ENCODE results near the gene OLA1.

Gene OLA1

DNA sequence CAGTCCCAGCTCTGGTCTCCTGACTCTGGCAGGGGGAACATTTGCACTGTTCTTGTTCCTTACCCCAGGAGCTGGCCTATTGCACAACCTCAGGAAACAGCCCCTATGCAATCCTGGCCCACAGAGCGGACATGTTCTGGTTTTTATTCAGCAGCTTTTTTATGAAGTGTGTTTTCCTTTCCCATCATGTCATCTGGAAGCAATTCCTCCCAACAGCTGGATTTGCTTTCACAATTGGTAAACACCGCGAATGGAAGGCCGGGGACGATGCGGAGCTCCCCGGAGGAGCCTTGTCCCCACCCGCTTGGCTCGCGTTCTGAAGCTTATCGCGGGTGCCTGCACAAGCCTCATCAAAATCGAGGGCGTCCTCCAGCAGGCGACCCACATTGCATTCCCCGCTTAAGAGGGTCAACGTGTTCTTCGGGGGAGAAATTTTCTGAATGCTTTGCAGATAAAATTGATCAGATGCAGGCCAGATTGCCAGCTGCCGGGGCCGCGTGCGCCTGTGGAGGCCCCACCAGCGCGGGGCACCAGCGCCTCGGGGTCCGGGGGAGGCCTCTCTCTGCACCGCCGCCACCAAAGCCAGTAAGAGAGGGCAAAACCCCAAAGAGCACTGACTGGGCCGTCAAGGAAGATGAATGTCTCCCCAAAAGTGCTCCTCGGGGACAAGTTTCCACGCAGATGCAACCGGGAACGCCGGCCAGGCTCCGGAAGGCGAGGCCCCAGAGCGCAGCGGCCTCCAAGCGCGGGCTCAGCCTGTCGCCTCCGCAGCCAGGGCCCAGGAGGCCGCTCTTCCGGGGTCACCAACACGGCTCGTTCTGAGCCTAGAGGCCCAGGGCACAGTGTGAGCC, 222.8 kb downstream of the OLA1 start:
- H3K9me3 ChIP-seq, result no peaks in the 10 kb centered on the region
- no peaks in the 10 kb centered on the region for H3K27me3 ChIP-seq
- DNase-seq, result peak; percentile 92 to 94
- H3K36me3 ChIP-seq, result no peaks in the 10 kb centered on the region
- H3K4me1 ChIP-seq, result peaks cover 0 to 34% (median 23%) of the 10 kb centered on the region in 4 donors
- intact Hi-C loops (cut with DNase I; ENCODE audit: low total_unique reads), result no loop called here
- peak overlapping the region; percentile 60 to 65 for H3K27ac ChIP-seq
- peak overlapping the region in 1 of 2 donors; percentile 2 for H3K4me3 ChIP-seq
- TF ChIP-seq, protein P1, sequence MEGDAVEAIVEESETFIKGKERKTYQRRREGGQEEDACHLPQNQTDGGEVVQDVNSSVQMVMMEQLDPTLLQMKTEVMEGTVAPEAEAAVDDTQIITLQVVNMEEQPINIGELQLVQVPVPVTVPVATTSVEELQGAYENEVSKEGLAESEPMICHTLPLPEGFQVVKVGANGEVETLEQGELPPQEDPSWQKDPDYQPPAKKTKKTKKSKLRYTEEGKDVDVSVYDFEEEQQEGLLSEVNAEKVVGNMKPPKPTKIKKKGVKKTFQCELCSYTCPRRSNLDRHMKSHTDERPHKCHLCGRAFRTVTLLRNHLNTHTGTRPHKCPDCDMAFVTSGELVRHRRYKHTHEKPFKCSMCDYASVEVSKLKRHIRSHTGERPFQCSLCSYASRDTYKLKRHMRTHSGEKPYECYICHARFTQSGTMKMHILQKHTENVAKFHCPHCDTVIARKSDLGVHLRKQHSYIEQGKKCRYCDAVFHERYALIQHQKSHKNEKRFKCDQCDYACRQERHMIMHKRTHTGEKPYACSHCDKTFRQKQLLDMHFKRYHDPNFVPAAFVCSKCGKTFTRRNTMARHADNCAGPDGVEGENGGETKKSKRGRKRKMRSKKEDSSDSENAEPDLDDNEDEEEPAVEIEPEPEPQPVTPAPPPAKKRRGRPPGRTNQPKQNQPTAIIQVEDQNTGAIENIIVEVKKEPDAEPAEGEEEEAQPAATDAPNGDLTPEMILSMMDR (IDR thresholded peaks at IDR 0.05), result no peak

DNA sequence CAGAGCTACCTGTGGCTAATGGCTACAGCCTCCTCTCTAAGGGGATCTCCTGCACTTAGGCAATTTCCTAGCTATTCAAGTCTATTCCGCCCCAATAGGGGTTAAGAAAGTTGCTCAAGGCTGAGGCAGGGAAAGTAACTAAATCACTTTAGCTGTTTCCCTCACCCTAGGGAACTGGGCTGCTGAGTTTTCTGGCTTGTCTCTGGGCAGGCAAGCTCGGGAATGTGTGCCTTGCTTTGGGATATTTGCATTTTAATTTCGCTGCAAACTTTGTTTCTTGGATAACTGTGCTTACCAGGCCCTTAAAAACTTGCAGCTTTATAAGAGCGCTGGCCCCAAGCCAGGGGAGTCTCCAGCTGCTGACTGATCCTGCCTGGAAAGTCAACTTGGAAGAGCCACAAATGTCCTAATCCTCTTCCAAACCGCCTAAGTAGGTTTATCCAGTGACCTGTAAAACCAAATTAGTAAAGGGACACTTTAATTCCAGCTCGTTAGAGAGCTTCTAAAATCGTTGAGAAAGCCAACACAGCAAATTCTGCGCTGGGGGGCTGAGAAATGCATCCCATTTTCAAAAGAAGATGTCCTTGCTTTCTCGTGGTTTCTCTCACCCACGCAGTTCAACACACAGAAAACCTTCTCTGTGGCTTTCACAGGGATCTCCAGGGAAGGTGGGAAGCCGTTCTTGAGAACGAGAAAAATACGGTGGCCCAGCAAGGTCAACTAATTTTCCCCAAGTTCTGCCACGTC, 223.6 kb downstream of the OLA1 start:
- no peaks in the 10 kb centered on the region for H3K9me3 ChIP-seq
- H3K27ac ChIP-seq, result peak overlapping the region; percentile 34 to 65
- H3K4me1 ChIP-seq, result peaks cover 0 to 34% (median 23%) of the 10 kb centered on the region in 4 donors
- no peaks in the 10 kb centered on the region for H3K27me3 ChIP-seq
- peak; percentile 86 to 92 for DNase-seq
- H3K4me3 ChIP-seq, result peak overlapping the region in 1 of 2 donors; percentile 2
- intact Hi-C loops (cut with DNase I; ENCODE audit: low total_unique reads), result no loop called here
- no peaks in the 10 kb centered on the region for H3K36me3 ChIP-seq
- TF ChIP-seq, protein P1 (IDR thresholded peaks at IDR 0.05), result no peak

DNA sequence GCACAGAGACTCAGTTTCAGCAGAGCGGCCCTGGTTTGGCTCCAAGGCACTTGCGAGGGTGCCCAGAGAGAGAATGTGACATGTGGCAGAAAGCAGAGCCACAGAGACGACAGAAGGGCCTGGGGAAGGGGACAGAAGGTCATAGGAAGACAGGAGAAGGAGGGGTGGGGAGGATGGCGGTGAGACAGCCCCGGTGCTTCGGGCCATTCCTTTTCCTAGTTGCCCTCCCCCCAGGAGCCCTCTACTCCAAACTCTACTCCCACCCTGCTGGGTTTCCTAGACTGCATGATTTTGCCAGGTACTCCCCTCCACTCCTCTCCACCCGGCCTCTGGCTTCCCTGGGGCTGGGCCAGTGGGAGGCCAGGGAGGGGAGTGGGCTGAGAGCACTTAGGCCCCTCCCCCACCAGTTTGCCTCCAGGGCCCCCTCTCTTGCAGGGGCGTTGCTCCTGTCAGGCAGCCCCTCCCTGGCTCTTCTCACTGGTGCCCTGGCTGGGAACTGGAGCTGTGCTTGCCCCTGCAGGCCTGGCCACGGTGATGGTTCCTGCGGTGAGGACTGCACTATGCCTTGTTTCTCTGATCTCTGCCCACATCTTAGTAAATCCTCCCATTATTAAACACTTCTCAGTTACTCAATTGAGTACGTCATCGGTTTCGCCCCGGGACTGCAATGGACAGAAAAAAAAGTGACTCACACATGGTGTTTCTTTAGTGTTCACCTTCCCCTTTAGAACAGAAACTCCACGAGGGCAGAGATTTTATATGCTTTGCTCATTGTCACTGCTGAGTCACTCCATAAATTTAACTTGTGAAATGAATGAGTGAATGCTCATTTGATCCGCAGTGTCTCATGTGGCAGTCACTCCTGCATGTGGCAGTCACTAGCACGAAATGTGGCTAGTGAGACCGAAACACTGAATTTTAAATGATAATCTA, 224.5 kb downstream of the OLA1 start:
- DNase-seq, result peak; percentile 78 to 79
- H3K27ac ChIP-seq, result peak overlapping the region; percentile 34 to 65
- H3K4me3 ChIP-seq, result no peak overlapping the region
- H3K27me3 ChIP-seq, result no peaks in the 10 kb centered on the region
- no peaks in the 10 kb centered on the region for H3K36me3 ChIP-seq
- TF ChIP-seq, protein P1 (IDR thresholded peaks at IDR 0.05), result no peak
- intact Hi-C loops (cut with DNase I; ENCODE audit: low total_unique reads), result no loop called here
- H3K9me3 ChIP-seq, result no peaks in the 10 kb centered on the region
- H3K4me1 ChIP-seq, result peaks cover 0 to 34% (median 23%) of the 10 kb centered on the region in 4 donors

All from tibial artery (tissue), 4 donors.